Stimulated activated CD8-positive, alpha-beta memory T cell treated with anti-CD3 and anti-CD28 coated beads, Interleukin-2, amount 100 ng/mL, for 48 hours (primary cell): ENCODE data around the gene CHRNE.
A peak's percentile ranks its signal among the peaks of the same experiment; 100 is the strongest.
"Not testable (repeated sequence)": the region's sequence is repeated elsewhere in the genome, so short reads cannot be mapped to it uniquely, and the experiment has no call there.

ENCODE experiments used
- DNase-seq, 2 donors: peaks; one replicate each; pipeline ENCODE4 v3.0.0-alpha.2; 2020; ENCODE audit warnings: low read depth in 2 of 2

The CHRNE gene

DNA sequence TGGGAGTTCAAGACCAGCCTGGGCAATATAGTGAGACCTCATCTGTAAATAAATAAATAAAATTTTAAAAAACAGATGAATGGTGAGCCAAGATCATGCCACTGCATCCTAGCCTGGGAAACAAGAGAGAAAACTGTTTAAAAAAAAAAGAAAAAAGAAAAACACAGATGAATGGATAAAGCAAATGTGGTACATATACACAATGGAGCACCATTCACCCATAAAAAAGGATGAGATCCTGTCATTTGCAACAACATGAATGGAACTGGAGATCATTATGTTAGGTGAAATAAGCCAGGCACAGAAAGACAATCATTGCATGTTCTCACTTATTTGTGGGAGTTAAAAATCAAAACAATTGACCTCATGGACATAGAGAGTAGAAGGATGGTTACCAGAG is 3.7 kb upstream of the CHRNE start:
- not testable (repeated sequence) for DNase-seq

DNA sequence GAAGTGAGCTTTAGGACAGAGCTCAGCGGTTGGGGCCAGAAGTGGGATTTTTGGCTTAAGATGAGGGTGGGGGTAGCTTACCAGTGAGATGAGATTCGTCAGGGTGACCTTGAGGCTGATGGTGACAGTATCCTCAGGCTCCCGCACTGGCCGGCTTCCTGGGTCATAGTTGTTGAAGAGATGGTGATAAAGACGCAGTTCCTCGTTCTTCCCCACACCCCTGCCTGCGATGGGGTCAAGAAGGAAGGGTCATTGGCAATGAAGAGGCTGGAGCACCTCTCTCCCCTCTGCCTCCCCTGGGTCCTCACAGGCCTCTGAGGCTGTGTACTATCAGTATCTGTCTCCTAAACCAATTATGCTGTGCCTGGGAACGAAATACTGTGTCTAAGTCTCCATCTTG is 358 bp downstream of the CHRNE start:
- DNase-seq = no peak

DNA sequence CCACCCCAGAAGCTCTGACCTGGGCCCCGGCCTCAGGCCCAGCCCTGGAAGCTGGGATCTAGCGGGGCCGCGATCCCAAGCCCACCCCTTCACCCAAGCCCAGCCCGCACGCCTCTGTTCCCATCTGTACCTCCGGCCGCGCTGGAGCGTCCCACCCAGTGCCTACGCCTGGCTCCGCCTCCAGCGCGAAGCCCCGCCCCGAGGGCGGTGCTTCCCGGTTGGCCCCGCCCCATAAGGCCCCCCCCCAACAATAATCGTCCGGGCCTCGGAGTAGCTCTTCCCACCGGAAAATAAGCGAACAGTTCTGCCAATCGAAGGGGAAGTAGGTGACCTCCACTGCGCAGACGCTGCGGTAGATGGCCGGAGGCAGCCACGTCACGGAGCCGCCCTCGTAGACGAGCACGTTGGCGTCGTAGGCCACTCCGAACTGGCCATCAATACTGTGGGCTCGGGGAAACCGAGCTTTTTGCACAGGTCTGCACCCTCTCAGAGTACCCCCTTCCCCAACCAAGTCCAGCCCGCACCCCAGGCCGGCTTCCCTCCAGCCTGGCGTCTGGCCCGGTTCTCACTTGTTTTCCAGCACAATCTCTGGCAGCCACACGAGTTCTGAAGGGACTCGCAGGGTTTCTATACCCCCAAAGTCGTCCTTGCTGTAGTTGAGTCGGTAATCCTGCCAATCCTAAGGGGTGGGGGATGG is 1.1 kb downstream of the CHRNE start:
- no peak for DNase-seq

DNA sequence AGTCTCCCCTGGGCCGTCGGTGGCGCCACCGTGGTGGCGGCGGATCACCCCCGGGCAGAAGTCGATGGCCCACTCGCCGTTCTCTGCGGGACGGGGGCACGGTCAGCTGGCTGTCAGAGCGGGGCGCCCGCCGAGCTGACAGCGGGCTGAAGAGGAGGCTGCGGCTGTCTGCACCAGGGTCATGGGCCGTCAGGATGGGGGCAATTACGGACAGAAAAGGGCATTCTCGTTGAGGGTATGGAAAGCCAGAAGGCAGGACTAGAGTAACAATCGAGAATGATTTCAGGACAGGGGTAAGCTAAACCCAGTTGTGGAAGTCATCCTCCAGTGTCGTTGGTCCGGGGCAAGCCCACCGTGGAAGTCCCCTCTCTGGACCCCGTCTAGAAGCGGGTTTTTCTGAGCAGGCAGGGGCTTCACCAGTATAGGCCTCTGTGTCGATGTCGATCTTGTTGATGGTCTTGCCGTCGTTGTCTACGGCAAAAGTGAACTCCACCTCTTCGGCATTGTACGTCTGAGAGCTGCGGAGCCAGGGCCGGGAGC is 1.7 kb downstream of the CHRNE start:
- DNase-seq = no peak

DNA sequence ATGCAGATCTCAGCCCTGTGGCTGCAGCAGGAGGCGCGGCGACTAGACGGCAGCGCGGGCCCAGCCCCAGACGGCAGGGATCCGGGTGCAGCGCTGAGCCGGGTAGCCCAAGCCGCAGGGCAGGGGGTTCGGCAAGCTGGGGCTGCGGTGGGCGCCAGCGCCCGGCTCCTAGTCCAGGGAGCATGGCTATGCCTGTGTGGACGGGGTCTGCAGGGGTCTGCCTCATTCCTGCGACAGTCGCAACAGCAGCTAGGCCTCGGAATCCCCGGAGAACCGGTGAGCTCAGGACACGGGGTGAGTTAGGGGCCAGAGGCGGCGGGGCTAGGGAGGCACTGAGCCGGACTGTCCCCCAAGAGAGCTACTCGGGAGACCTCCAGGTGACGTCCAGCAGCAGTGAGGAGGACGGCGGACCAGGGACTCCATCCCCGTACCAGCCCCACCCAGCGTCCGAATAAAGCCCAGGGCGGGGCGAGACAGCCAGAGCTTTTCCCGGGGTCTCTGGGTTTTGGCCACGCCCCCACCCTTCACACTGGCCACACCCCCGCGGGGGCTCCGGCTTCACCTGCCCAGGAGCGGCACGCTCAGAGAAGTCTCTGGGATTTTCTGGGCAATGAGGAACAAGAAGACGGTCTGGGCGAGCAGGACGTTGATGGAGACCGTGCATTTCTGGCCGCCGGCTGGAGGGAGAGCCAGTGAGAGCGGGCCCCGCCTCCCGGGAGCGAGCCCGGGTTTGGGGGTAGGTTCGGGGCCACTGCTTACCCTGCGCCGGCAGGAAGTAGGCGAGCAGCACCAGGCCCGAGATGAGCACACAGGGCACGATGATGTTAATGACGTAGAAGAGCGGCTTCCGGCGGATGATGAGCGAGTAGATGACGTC is 2.4 kb downstream of the CHRNE start:
- no peak for DNase-seq

DNA sequence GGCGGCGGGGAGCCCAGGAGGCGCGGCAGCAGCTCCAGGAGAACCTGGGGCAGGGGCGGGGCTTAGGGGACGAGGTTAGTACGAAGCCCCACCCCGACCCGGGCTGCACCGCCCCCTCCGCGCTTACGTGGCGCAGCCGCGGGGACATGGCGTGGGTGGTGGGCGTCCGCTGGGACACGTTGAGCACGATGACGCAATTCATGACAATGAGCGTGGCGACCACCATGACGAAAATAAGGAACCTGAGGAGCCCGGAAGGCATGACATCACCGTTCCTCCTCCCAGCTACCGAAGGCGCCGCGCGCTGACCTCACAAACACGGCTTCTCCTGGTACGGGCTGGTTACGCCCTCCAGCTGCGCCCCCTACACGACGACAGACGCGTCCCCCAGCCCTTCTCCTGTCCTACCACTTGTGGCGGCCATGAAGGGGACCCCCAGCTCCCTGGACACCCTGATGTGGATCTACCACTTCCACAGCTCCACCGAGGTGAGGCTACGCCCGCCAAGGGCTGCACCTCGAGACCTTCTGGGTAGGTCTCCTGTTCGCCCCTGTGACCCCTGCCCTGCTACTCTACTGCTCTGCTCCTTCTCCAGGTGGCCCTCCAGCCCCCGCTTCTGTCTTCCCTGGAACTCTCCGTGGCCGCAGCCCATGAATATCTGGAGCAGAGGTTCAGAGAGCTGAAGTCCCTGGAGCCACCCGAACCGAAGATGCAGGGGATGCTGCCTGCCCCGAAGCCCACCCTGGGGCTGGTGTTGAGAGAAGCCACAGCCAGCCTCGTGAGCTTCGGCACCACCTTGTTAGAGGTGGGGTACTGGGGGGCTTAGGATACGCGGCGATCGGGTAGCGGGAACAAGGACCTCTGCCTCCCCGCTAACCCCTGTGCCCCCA is 3.3 kb downstream of the CHRNE start, which contains the start of gene C17orf107:
C17orf107 (plus strand) TSS at position 196 of the 890 bp plus-strand sequence; CDS start at position 423, 227 bp downstream.
- peak; percentile 93 to 96 for DNase-seq

DNA sequence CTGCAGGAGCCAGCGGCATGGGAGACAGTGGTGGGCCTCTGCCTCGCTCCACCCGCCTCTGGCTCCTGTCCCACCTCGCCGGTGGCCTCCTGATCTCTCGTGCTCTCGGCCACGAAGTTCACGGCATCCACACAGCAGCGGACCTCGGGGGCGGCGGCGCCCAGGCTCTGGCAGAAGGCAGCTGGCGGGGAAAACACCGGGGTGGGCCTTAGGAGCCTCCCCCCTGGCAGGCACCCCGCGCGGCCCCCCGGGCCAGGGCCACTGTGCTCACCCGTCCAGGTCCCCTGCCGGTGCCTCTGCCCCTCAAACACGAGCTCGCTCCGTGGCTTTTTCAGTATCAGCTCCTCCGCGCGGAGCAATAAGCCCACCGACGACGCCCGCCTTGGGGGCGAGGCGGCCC is 4.0 kb downstream of the CHRNE start:
- DNase-seq = no peak

DNA sequence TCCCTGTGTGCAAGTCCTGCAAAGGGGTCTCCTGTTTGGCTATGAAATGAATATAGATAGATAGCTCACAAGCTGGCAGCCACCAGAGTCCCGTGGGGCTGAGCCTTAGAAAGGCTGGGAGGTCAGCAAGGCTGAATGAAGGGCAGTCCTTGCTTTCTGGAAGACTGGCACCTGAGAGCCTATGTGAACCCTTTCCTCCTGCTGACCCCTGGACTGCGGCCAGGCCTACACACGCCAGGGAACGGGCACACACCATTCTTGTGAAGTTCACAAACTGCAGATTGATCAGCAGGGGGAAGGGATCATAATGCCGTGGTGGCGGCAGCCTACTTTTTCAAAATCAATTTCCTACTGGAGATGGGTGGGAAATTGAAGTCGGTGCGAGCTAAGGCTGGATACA is 4.5 kb downstream of the CHRNE start:
- no peak for DNase-seq

DNA sequence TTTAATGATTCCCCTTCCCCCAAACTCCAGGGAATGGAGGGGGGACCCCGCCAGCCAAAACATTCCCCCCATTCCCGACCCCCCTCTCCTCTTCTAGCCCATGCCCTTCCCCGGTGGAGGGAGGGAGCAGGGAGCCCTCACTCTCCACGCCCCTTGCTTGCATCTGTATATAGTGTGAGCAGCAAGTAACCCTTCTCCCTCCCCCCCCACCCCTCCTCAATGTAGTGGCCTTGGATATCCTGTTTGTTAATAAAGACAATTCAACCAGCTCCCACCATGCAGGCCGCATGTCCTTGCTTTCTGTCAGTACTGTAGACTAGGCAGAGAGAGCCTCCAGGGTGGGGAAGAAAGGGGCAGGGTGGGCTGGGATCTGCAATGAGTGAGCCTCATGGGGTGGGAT is 5.1 kb downstream of the CHRNE start:
- no peak for DNase-seq

DNA sequence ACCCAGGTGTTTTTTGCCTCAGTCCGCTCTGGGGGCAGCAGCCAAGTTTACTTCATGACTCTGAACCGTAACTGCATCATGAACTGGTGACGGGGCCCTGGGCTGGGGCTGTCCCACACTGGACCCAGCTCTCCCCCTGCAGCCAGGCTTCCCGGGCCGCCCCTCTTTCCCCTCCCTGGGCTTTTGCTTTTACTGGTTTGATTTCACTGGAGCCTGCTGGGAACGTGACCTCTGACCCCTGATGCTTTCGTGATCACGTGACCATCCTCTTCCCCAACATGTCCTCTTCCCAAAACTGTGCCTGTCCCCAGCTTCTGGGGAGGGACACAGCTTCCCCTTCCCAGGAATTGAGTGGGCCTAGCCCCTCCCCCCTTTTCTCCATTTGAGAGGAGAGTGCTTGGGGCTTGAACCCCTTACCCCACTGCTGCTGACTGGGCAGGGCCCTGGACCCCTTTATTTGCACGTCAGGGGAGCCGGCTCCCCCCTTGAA is 5.7 kb downstream of the CHRNE start:
- no peak for DNase-seq

DNA sequence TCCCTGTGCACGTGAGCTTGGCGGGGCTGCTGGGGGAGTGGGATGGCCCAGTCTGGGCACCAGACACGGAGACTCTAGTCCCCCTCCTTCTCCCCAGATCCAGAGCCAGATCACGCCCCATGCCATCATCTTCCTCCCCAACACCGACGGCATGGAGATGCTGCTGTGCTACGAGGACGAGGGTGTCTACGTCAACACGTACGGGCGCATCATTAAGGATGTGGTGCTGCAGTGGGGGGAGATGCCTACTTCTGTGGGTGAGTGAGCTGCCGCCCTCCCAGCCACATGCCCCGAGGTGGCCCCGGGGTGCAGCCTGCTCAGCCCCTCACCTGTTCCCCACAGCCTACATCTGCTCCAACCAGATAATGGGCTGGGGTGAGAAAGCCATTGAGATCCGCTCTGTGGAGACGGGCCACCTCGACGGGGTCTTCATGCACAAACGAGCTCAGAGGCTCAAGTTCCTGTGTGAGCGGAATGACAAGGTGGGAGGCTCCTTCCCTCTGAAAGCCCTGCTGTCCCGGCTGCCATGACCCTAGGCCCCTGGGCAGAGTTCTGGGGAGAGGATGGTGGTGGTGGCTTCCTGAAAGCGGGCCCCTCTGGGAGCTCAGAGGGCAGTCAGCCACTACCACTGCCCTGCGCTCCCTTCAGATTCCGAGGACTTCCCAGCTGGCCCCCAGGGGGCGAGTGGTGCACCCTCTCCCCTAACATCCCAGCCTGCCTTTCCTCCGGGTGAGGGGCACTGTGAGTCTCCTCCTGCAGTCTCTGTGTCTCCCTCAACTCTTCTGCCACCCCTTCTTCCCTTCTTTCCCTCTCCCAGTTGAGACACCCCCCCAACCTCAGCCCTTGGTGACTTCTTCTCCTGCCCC is 6.3 kb downstream of the CHRNE start:
- DNase-seq = no peak

DNA sequence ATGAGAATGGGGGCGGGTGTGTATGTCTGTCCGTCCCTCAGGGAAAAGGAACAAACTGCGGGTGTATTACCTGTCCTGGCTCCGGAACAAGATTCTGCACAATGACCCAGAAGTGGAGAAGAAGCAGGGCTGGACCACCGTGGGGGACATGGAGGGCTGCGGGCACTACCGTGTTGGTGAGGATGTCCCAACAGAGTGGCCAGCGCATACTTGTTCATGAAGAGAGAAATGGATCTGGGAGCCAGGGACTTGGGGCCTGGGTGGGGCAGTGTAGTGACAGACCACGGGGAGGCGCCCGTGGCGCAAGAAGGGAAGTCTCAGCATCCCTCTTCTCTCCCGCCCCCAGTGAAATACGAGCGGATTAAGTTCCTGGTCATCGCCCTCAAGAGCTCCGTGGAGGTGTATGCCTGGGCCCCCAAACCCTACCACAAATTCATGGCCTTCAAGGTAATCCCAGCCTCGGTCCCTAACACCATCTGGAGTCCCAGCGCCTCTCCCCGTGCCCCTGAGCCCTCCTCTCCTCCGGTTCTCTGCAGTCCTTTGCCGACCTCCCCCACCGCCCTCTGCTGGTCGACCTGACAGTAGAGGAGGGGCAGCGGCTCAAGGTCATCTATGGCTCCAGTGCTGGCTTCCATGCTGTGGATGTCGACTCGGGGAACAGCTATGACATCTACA is 7.1 kb downstream of the CHRNE start:
- DNase-seq = no peak

DNA sequence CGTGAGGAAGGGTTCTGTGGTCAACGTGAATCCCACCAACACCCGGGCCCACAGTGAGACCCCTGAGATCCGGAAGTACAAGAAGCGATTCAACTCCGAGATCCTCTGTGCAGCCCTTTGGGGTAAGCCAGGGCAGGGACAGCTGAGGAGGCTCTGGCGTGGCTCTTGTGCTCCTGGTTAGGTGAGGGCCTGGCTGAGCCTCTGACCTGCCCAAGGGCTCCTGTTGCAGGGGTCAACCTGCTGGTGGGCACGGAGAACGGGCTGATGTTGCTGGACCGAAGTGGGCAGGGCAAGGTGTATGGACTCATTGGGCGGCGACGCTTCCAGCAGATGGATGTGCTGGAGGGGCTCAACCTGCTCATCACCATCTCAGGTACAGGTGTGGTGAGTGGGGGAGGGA is 7.8 kb downstream of the CHRNE start:
- DNase-seq = no peak

DNA sequence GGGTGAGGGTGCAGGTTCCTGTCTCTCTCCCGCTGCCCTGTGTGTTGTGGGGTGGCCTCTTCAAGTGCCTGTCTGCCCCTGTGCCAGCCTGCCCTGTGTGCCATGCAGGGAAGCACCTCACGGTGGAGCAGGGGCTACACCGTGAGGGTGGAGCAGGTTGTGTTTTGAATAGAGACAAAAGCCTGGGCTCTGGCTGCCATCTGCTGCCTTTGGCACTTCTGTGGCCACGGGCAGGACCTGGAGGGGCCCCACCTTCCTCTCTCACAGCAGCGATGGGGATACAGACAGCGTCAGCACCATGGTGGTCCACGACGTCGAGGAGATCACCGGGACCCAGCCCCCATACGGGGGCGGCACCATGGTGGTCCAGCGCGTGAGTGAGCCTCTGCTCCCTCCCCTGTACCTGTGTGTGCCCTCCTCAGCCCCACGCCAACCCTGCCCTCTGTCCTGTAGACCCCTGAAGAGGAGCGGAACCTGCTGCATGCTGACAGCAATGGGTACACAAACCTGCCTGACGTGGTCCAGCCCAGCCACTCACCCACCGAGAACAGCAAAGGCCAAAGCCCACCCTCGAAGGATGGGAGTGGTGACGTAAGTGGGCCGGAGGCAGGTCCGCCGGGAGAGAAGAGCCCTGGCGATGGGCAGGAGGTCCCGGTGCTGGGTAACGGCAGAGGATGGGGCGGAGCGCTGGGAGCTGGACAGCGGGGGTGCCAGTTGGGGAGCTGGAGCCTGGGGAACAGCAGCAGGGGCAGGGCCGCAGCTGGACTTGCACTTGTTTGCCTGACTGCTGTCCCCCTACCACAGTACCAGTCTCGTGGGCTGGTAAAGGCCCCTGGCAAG is 9.0 kb downstream of the CHRNE start:
- no peak for DNase-seq

DNA sequence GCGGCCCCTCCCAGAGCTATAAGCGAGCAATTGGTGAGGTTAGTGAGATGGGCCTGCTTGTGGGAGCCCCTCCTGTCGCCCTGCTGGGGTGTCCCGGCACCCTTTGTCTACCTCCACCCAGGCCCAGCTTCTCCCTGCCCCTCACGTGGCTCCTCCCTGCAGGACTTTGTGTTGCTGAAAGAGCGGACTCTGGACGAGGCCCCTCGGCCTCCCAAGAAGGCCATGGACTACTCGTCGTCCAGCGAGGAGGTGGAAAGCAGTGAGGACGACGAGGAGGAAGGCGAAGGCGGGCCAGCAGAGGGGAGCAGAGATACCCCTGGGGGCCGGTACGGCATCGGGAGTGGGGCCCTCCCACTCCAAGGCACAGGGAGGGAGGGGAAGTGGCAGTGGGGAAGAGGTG is 9.6 kb downstream of the CHRNE start:
- DNase-seq = no peak

DNA sequence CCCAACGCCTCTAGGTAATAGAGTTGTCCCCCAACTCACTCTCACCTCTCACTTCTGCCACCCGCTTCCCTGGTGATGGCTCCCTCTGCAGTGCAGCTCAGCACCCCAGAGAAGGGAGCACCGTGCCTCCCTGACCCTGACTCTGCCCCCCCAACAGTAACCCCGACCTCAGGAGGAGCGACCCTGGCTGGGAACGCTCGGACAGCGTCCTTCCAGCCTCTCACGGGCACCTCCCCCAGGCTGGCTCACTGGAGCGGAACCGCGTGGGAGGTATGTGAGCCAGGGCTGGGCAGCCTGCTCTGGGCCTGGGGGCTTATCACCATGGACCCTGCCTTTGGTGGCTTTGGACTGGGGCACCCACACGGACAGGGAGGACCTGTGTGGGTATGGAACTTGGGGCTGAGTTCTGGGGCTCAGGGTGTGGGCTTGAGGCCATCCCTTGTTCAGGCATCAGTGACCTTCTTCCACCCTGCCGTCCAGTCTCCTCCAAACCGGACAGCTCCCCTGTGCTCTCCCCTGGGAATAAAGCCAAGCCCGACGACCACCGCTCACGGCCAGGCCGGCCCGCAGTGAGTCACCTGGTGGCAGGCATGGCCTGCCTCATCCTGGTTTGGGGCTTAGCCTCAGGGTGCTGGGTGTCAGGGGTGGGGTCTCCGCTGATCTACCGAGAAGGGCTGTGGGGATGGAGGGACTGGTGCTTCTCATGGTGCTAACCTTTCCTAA is 10.2 kb downstream of the CHRNE start:
- no peak for DNase-seq

DNA sequence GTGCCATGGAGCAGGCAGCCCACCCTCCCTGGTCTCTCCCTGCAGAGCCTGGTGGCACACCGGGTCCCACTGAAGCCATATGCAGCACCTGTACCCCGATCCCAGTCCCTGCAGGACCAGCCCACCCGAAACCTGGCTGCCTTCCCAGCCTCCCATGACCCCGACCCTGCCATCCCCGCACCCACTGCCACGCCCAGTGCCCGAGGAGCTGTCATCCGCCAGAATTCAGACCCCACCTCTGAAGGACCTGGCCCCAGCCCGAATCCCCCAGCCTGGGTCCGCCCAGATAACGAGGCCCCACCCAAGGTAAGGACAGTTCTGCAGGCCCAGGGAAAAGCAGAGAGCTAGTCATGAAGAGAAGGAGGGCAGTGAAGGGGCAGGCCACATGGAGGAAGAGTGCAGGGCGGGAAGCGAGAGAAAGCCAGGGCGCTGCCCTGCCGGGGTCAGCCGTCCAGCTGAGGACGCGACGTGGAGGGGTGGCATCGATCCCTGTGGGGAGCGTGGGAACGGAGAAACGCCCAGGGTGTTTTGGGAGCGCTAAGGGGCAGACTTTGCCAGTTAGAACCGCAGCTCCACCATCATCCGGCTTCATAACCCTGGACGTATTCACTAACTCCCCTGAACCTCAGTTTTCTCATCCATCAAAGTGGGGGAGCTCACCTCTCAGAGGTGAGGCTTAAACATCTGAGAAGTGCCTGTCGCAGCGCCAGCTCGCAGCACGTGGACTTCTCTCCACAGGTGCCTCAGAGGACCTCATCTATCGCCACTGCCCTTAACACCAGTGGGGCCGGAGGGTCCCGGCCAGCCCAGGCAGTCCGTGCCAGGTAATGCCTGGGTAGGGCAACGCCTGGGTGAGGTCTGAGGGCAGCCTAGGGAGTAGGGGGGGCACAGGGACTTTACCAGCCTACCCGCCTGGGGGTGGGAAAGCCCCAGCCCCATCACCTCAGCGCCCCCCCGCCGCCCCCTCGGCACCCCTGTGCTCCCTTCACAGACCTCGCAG is 11.2 kb downstream of the CHRNE start:
- no peak for DNase-seq
